ENCODE measurements around the gene BCL2L11.

The BCL2L11 gene

DNA sequence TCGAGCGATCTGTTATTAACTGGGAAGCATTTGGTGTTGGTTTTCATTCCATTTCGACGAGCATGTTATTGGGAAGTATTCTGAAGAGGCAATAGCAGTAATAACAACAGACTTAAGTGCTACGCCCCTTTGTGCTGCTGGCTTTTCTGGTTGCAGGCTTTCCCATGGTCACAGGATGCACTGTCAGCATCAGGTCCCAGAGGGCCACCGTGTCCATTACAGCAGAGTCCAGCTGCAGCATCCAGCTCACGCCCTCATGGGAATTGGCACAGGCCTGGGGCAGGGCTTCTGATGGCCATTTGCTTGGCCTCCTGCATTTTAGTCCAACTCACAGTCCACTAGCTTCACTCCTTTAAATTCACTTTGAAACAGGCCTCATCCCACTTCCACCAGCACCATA lies 44.4 kb downstream of the BCL2L11 start:
- Histone ChIP-seq H3K27me3 (ENCODE audit: insufficient read depth, poor library complexity, severe bottlenecking) (no peaks in the 10 kb centered on the region), H3K4me3 (replicated peaks; ENCODE audit: insufficient read depth, low read length) (no peak overlapping the region), H3K27ac (replicated peaks) (no peak overlapping the region)
- TF ChIP-seq SPI1 (IDR thresholded peaks at IDR 0.05; ENCODE audit: borderline replicate concordance, low read depth) = no peak
- TF ChIP-seq, protein P1, sequence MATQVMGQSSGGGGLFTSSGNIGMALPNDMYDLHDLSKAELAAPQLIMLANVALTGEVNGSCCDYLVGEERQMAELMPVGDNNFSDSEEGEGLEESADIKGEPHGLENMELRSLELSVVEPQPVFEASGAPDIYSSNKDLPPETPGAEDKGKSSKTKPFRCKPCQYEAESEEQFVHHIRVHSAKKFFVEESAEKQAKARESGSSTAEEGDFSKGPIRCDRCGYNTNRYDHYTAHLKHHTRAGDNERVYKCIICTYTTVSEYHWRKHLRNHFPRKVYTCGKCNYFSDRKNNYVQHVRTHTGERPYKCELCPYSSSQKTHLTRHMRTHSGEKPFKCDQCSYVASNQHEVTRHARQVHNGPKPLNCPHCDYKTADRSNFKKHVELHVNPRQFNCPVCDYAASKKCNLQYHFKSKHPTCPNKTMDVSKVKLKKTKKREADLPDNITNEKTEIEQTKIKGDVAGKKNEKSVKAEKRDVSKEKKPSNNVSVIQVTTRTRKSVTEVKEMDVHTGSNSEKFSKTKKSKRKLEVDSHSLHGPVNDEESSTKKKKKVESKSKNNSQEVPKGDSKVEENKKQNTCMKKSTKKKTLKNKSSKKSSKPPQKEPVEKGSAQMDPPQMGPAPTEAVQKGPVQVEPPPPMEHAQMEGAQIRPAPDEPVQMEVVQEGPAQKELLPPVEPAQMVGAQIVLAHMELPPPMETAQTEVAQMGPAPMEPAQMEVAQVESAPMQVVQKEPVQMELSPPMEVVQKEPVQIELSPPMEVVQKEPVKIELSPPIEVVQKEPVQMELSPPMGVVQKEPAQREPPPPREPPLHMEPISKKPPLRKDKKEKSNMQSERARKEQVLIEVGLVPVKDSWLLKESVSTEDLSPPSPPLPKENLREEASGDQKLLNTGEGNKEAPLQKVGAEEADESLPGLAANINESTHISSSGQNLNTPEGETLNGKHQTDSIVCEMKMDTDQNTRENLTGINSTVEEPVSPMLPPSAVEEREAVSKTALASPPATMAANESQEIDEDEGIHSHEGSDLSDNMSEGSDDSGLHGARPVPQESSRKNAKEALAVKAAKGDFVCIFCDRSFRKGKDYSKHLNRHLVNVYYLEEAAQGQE (IDR thresholded peaks at IDR 0.05; ENCODE audit: insufficient replicate concordance, low read depth) = no peak
- TF ChIP-seq, protein P2, sequence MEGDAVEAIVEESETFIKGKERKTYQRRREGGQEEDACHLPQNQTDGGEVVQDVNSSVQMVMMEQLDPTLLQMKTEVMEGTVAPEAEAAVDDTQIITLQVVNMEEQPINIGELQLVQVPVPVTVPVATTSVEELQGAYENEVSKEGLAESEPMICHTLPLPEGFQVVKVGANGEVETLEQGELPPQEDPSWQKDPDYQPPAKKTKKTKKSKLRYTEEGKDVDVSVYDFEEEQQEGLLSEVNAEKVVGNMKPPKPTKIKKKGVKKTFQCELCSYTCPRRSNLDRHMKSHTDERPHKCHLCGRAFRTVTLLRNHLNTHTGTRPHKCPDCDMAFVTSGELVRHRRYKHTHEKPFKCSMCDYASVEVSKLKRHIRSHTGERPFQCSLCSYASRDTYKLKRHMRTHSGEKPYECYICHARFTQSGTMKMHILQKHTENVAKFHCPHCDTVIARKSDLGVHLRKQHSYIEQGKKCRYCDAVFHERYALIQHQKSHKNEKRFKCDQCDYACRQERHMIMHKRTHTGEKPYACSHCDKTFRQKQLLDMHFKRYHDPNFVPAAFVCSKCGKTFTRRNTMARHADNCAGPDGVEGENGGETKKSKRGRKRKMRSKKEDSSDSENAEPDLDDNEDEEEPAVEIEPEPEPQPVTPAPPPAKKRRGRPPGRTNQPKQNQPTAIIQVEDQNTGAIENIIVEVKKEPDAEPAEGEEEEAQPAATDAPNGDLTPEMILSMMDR (IDR thresholded peaks at IDR 0.05; ENCODE audit: insufficient read depth, low read length) = no peak
- no peak for TF ChIP-seq POLR2AphosphoS5 (IDR thresholded peaks at IDR 0.05; ENCODE audit: low read depth)
- TF ChIP-seq GABPA (IDR thresholded peaks at IDR 0.05; ENCODE audit: low read depth) = no peak
- DNase-seq (ENCODE audit: low read depth in 1 of 2, low spot score in 1 of 2) = no peak

DNA sequence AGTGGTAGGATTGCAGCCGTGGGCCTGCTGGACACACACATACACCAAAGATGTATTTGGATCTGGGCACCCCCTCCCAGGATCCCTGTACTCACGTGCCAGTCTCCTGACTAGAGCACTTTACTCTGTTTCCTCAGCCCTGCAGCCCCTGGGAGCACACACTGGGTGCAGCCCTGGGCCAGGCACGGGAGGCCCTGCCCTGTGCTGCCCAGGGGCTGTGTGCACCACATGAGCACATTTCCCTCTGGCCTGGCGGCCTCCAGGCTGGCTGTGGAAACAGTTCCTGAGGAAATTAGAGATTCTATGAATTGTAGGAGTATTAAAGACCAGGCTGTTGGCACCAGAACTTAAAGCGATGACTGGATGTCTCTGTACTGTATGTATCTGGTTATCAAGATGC lies 45.4 kb downstream of the BCL2L11 start:
- H3K27ac ChIP-seq (replicated peaks) = no peak overlapping the region
- no peak overlapping the region for H3K4me3 ChIP-seq (replicated peaks; ENCODE audit: insufficient read depth, low read length)
- no peaks in the 10 kb centered on the region for H3K27me3 ChIP-seq (ENCODE audit: insufficient read depth, poor library complexity, severe bottlenecking)
- TF ChIP-seq, protein P2 (IDR thresholded peaks at IDR 0.05; ENCODE audit: insufficient read depth, low read length) = no peak
- no peak for TF ChIP-seq POLR2AphosphoS5 (IDR thresholded peaks at IDR 0.05; ENCODE audit: low read depth)
- TF ChIP-seq SPI1 (IDR thresholded peaks at IDR 0.05; ENCODE audit: borderline replicate concordance, low read depth) = no peak
- TF ChIP-seq, protein P1 (IDR thresholded peaks at IDR 0.05; ENCODE audit: insufficient replicate concordance, low read depth) = no peak
- no peak for TF ChIP-seq GABPA (IDR thresholded peaks at IDR 0.05; ENCODE audit: low read depth)
- no peak for DNase-seq (ENCODE audit: low read depth in 1 of 2, low spot score in 1 of 2)

DNA sequence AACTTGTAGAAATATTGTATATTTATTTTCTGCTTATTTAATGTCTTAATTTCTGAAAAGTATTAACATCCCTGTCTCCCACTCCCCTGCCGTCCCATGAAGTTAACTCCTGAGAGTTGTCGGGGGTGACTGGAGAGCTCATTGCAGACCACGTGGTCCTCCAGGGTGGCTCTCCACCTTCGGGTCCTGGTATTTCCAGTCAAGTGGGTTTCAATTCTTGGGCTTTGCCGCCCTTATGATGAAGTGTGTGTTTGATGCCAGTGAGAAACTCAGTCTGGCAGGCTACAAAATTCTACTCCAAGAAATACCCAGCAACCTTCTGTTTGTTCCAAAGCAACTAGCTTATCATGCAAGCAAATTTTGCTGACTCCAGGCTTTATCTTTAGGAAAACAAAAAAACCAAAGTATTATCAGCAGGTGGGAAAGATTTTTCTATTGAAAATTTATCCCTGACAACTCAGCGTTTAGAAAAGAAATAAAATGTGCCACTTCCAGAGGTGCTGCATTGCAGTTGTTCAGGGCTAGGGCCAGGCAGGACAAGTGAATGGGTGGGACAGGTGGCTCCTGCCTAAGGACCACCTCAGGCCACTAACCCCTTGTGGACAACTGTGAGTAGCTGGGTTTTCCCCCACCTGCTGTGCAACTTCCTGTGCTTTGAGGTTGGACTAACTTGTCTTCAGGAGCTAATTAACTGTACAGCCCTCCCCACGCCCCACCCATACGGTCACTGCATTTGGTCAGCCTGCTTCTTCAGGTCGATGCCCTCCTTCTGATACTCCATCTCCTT lies 46.6 kb downstream of the BCL2L11 start:
- no peak for DNase-seq (ENCODE audit: low read depth in 1 of 2, low spot score in 1 of 2)
- TF ChIP-seq, protein P2 (IDR thresholded peaks at IDR 0.05; ENCODE audit: insufficient read depth, low read length) = no peak
- TF ChIP-seq, protein P1 (IDR thresholded peaks at IDR 0.05; ENCODE audit: insufficient replicate concordance, low read depth) = no peak
- H3K27me3 ChIP-seq (ENCODE audit: insufficient read depth, poor library complexity, severe bottlenecking) = no peaks in the 10 kb centered on the region
- no peak overlapping the region for H3K27ac ChIP-seq (replicated peaks)
- no peak overlapping the region for H3K4me3 ChIP-seq (replicated peaks; ENCODE audit: insufficient read depth, low read length)

Measured in HL-60 (cell line).